Fibroblast of mammary gland (primary cell): ENCODE data around the gene C9orf78.

ENCODE experiments used
- DNase-seq: peaks from one replicate; pipeline ENCODE4 v3.0.0-alpha.2; 2010; ENCODE audit warnings: low read depth
- H3K4me3 ChIP-seq: 2 replicates; pipeline ENCODE4 v1.5.1; 2011; ENCODE audit warnings: low read depth, mild to moderate bottlenecking, low read length, moderate library complexity; ENCODE audit not compliant: control insufficient read depth
- CTCF ChIP-seq: conservative IDR thresholded peaks from 2 replicates; pipeline ENCODE4 v1.5.1; 2011; ENCODE audit warnings: low read depth, low read length, inconsistent platforms; ENCODE audit not compliant: control insufficient read depth, insufficient read depth

C9orf78 gene

GRCh38 chr9:129879103-129879699 lies 44.1 kb upstream of the C9orf78 start:
- H3K4me3 ChIP-seq: no peak overlapping the region
- no peak for TF ChIP-seq CTCF

DNA sequence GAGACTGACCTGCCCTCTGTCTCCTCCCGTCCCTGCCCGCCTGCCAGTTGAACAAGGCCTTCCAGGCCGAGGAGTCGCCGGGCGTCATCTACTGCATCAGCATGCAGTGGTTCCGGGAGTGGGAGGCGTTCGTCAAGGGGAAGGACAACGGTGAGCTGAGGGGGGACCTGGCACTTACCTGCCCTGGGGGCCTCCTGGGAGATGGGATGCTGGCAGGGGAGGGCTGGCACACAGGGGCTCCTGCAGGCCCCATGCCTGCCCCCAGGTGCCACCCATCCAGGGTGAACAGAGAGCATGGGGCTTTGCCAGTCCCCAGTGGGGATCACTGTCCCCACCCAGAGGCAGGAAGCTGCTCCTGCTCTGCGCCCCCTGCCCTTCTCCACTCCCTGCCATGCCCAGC lies 43.2 kb upstream of the C9orf78 start:
- no peak for TF ChIP-seq CTCF
- DNase-seq: no peak

More at GRCh38 chr9:129879103-129879699, 44.1 kb upstream of the C9orf78 start:
- no peak for DNase-seq

GRCh38 chr9:129876815-129877214 lies 41.7 kb upstream of the C9orf78 start:
- no peak for DNase-seq
- no peak for TF ChIP-seq CTCF
- no peak overlapping the region for H3K4me3 ChIP-seq

More for the DNA sequence above, 43.2 kb upstream of the C9orf78 start:
- H3K4me3 ChIP-seq: no peak overlapping the region

GRCh38 chr9:129875687-129876395 lies 40.8 kb upstream of the C9orf78 start:
- DNase-seq: no peak
- H3K4me3 ChIP-seq: no peak overlapping the region
- no peak for TF ChIP-seq CTCF

GRCh38 chr9:129875181-129875611 lies 40.1 kb upstream of the C9orf78 start:
- no peak for DNase-seq
- H3K4me3 ChIP-seq: no peak overlapping the region
- TF ChIP-seq CTCF: no peak

DNA sequence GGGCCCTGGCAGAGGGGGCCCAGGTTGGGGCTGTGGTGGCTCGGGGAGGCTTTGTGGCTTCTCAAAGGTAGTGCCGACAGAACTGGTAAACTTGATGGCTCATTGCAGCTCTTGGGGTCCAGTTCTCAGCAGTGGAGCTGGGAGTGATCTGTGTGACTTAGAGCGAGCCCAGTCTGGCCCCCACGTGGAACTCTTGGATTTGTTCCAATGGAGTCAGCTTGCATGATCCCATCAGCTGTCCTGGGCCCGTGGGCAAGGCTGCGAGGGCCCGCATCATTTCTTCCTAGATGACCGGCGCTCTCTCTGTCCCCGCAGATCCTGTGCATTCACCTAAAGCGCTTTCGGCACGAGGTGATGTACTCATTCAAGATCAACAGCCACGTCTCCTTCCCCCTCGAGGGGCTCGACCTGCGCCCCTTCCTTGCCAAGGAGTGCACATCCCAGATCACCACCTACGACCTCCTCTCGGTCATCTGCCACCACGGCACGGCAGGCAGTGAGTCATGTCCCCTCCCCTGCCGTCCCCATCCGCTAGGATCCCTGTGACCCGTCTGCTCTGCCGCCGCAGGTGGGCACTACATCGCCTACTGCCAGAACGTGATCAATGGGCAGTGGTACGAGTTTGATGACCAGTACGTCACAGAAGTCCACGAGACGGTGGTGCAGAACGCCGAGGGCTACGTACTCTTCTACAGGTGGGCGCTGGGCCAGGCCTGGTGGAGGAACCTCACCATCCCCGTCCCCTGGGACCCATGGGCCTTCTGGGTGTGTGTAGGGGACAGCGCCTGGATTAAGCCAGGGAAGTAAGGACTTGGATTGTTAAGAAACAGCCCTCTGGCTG lies 39.4 kb upstream of the C9orf78 start:
- TF ChIP-seq CTCF: no peak
- no peak overlapping the region for H3K4me3 ChIP-seq
- DNase-seq: no peak
